NCI-H1930 (cell line): ENCODE measurements around the gene ARAP1.

ENCODE experiments used
- DNase-seq, 2 experiments: peaks; one replicate each; lab custom pipeline; 2025; lab: John Stamatoyannopoulos, UW

The ARAP1 gene

DNA sequence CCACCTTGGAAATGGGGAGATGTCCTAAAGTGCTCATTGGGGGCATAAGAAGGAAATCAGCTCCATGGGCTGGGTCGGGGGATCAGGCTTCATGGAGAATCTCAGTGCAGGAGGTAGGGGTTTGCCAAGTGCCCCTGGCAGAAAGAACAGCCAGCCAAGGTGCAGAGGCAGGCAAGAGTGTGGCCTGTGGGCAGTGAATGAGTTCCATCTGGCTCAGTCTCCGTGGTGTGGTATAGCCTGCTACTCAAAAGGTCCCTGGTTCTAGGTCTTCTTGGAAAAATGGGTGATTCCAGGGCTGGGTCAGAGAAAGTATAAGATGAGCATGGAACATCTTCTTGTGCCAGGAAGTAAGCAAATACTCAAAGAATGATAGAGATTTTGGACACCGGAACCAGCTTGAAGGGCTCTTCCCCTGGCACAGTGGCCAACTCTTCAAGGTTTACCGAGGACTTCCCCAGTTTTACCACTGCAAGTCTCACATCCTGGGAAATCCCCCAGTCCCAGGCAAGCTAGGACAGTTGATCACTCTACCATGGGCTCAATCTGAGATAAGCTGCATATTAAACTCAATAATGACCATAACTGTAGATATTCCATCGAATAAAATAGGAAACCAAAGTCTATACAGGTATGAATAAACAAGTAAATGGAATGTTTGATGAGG lies 10.6 kb upstream of the ARAP1 start:
- no peak for DNase-seq

DNA sequence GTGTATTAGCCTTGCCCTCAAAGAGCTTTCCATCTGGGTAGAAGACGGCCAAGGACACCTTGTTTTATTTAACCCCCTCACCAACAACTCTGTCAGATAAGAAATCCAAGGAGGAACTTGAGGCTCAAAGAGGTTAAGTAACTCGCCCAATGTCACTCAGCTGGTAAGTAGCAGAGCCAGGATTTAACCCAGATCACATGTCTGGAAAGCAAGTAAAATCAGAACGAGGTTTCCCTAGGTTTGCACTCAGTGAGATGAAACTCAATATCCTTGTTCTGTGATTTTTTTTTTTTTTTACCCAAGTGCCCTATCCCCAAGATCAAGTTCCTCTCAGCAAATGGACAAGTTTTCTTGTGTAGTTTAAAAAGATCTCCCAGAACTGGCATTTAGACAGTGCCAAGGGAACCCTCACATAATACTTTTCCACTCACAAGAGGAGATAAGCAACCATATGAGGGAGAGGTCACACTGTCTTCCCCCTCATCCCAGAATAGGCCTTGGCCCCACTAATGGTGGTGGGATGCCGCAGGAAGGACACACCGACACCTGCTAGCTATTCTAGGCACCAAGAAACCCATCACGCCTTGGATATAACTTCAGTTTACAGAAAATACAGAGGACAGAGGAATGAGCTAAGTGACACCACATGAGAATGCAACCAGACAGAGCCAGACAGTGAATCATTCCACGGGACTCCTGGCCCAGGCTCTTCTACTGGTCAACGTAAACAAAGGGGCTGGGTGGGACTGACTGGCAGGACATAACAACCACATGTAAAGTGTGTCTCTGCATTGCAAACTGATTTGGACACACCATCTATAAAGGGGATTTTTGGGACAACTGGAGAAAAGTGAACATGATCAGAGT lies 8.6 kb upstream of the ARAP1 start:
- DNase-seq = no peak

DNA sequence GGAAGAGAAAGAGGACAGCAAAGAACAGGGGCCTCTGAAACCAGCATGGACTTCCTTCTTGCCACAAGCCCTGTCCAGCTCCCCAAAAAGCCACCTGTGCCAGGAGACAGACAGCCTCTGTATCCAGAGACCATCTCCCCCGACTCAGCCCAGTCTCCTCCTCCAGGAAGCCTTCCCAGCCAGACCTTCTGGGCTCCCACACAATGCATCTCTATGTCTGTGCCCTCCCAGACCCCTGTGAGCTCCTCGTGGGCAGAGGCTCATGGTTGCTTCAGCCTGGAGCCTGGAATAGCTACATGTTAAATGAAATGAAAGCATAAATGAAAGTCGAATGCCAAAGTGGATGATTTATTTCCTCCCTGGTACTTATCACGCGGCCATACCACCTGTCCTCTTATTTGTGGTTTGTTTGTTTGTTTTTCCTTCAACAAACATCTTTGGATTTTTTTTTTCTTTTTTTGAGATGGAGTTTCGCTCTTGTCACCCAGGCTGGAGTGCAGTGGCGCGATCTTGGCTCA lies 7.3 kb upstream of the ARAP1 start:
- DNase-seq = no peak

DNA sequence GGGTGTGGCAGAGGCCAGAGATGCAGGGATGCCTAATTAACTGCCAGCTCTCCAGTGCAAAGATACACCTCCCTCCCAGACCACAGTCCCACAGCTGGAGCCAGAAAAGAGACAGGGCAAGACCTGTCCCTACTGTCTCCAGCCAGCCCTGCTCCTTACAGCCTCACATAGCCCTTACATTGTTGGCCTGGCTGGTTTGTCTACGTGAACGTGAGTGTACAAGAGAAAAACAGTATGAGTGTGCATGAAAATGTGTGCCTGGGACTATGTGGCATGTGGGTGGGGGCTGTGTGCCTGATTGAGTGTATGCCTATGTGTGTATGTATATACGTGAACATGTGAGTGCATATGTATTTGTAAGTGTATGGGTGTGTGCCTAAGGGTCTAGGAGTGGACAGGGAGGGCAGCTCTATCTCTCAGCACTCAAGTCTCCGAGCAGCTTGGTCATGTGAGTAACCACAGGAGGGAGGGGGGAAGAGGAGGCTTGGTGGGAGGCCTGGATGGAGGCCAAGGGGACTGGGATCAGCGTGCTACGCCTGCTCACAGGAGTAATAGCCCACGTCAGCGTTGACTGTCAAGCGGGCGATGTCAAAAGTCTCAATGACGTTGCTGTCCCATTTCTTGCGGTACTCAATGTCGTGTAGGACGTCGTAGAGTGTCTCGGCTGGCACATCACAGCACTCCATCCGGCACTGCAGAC lies 6.6 kb upstream of the ARAP1 start:
- DNase-seq = no peak

DNA sequence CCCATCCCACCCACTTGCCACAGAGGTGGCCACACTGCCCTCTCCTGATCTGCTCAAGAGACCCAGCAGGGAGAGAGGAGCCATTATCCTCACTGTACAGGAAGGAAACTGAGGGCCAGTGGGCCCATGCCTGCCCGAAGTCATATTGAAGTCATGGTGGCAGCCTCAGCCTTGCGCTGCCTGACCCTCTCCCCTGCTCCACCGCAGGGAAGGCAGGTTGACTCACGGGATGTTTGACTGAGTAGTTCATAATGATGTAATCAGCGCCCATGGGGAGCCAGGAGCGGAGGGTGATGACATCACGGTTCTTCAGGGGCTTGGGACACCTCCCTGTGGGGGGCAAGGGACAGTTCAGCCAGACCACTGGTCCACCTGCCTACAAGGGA lies 6.1 kb upstream of the ARAP1 start:
- no peak for DNase-seq

DNA sequence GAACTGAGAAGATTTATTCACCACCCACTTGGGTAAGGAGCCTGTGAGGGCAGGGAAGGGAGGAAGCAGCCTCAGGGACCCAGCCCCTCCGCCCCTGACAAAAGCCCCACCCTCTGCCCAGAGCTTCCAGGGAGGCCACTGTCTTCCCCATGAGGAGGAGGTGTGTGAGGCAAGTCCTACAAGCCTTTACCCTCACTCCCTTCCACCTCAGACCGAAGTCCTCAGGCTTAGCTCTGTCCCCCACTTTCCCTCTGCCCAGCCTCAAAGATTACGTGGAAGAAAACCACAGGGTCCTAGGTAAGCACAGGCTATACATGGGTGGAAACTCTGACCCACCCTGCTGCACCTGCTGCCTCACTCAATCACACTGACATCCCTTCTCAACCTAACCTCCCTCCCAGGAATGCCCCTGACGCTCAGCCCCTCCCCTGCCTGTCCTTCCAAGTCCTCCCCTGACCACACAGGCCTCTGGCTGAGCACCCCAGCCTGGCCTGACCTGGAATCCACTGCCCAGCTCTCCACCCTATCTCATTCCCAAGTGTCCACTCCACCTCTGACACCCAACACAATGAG lies 3.6 kb upstream of the ARAP1 start:
- DNase-seq = no peak

DNA sequence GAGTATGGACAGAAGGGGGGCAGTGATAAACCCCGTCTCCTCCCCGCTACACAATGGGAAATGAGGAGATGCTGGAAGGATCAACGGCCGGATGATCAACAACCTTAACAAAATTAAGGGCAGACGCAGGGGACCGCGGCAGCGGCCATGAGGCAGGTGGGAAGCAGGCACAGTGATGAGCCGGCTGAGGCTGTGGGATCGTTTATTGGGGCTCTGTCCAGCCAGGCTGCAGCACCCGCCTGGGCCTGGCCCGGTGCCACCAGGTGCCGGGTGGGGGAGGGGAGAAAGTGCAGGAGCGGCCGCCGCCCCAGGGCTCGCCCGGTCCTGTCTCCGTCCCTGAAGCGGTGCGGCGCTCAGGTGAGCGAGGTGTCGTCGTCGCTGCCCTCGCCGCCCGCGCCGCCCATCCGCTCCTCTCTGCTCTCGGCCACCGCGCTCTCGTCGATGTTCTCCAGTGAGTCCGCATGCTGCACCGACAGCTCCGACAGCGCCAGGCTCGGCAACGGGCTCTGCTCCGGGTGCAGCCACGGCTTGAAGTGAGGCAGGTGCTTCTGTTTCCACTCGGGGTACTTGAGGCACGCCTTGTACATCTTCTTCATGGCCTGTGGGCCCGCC lies 2.4 kb upstream of the ARAP1 start:
- DNase-seq = no peak

DNA sequence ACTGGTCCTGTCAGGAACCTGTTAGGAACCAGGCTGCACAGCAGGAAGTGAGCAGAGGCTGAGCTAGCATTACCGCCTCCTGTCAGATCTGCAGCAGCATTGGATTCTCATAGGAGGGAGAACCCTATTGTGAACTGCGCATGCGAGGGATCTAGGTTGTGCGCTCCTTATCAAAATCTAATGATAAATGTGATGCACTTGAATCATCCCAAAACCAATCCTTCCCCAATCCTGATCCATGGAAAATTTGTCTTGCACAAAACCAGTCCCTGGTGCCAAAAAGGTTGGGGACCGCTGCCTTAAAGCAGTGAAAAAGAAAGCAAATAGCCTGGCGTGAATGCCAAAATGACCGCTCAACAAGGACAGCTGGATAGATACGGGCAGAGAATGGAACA lies 1.9 kb upstream of the ARAP1 start:
- no peak for DNase-seq

DNA sequence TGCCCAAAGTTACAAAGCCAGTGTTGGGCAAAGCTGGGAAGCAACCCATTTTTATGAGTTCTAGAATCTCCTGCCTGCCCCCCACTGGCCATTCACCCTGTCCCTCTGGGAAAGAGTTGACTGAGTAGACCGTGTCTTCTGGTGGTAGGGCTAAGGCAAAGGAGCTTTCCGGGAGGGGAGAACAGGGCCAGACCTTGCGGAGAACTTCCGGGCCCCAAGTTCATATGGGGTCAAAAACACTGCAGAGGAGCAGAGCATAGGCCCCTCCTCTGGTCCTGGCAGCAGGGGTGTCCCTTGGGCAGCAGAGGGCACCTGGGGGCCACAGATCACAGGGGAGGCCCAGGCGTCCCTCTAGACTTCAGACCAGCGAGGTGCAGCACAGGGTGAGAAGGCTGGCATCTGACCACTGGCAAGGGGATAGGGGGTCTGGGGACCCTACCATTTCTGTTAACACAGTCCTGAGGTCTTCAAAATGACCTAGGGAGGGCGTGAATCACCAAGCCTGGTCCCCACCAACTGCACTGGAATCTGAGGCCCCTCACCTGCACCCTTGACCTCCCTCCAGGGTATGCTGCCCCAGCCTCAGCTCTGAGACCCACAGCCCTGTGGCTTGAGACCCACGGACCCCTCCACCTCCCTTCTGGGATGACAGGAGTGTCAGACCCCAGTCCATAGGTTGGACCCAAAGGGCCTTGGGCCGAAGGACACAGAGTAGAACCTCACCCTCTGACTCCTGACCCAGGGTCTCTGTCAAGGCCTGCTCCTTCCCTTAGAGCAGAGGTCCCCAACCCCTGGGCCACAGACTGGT lies 1.3 kb upstream of the ARAP1 start:
- DNase-seq = no peak

DNA sequence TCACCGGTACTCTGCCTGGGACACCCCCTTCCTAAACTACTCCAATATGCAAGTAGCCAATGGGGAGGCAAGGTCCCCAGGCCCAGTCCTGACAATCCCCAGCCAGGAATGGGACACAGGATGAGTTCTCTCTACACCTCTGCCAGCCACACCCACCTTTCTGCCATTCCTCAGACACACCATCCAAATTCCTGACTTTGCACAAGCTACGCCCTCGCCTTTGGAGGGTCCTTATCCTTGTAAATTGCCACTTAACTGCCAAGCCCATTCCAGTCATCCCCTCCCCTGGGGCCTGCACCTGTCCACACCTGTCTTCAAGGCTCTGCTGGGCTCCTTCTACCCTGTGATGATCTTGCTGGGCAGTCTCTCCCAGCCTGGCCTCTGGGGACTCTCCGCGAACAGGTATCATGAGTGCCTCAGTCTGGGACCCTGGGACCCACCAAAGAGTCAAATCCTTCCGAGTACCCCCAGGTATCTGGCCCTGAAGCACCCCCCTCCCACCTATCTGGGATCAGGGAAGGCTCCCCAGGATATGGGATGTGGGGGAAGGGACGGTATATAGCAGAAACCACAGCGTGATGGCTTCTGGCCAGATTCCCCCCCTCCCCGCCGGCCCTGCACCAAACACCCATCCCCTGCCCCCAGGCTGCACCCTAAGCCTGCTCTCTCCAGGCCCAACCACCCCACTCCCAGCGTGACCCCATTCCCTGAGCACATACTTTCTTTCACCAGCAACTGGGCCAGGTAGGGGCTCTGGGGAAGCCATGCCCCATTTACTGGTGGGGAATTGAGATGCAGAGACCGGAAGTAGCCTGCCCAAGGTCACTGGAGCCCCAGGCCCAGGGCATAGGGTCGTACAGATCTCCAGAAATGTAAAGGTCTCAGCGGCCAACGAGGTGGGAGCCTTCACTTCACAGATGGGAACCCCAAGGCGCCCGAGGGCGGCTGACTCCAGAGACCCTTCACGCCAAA lies 806 bp downstream of the ARAP1 start:
- DNase-seq = no peak

DNA sequence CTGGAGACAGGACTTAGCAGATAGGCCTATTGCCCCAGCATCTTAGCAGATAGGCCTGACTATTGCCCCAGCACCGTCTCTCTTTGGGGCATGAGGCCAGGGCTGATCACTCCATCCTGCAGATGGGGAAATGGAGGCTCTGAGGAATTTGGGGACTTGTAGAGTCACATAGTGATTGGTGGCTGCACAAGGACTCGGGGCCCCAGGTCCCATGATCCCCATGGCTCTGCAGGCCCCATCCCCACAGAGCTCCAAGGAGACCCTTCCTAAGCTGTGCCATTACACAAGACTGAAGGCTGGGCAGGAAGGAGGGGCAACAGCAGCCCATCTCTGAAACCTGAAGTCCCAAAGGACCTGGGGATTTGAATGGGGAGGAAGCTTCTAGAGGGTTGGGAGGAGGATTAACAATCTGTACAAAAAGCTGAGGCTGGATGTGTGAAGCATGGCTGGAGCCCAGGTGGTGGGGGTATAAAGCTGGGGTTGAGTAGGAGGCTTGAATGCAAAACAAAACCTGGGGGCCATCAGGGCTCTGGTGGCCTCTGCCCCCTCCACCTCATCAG lies 1.6 kb downstream of the ARAP1 start:
- DNase-seq = no peak

DNA sequence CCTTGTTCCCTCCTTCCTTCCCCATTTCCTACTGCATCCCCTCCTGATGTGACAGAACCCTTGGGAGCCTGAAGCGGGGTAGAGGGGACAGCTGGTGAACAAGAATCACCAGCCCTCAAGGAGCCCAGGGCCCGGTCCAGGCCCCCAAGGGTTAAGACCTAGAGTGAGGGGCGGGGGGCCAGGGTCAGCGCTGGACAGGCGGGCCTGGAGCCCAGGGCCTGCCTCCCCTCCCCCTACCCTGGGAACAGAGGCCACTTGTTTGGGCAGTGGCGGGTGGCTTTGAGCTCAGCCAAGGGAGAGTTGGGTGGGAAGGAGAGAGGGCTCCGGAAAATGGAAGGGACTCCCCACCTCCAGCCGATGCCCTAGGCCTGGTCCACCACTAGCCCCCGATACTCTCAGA lies 2.1 kb downstream of the ARAP1 start:
- DNase-seq = no peak

DNA sequence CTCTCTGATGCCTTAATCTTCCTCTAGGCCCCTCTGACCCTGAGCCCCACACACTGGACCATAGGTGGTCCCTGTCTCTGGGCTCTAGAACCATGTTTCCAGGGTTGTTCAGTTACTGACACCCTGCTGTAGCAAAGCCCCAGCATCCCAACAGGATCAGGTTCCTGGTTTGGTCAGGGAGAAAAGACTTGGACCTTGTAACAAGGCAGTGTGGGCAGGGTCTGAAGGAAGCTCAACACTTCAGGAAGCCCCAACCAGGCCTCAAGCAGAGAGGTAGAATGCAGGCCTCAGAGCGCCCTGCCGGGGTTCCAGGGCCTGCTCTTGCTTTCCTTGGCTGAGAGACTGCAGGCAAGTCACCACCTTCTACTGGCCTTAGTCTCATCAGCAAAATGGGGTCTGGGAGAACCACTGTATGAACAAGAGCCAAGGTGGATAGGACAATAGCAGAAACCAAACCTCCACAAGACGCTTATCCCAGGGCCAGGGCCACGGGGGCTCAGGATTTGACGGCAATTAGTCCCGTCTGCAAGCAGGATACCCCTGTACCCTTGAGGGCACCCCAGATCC lies 4.8 kb downstream of the ARAP1 start:
- DNase-seq = no peak

DNA sequence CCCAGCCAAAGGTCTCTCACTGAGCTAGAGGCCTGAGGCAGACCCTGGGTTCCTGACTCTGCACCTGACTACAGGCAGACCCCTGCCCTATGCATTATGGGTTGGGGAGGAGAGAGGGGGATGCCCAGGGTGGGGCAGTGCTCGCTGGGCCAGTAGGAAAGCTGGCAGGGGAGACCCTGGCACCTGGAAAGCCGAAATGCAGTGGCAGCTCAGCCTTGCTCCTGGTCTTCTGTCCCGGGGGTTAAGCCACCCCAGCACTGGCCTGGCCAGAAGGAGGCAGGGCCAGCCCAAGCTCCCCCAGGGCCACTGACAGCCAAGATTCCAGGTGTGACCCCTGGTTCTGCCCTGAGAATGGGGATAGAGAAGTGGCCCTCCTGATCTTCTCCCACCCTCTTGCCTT lies 5.4 kb downstream of the ARAP1 start:
- DNase-seq = no peak

DNA sequence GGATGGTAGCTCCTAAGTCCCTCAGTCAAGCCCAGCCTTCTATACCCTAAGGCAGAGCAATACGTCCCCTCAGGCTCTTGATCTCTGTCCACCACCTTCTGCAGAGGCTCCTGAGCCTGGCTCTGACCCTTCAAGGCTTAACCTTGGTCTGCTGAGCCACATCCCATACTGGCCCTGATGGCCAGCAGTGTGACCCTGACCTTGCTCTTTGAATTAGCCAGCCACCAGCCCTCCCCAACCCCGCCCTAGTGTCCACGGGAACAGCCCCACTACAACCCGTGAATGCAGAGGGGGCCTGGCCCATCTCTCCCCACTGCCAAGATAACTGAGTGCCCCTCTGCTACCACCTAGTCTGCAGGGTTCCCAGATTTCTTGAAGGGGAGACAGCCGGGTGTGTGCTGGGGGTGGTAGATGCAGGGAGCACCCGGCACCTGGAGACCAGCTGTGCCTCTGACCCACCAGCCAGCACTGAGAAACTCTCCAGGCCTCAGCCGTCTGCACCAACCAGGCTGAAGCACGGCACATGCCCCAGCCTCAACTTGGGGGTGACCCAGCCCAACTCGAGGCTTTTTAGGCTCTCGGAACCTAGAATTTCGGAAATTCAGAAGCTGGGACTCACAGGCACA lies 6.2 kb downstream of the ARAP1 start:
- DNase-seq = no peak

DNA sequence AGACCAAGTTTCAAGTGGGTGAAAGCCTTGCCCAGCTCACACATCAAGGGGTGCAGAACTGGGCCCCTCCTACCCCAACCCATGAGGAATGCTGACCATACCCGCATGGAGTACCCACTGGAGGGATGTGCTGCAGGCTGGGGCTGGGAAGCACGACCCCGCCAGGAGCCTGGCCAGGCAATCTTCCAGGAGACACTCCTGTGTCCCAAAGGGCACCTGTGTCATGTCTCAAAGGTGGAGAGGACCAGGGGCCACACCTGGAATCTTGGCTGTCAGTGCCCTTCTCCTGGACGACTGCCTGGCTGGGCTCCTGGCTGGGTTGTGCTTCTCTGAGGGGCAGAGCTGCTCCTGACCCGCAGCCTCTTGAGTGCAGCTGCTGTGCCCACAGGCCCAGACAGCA lies 6.7 kb downstream of the ARAP1 start:
- DNase-seq = no peak

DNA sequence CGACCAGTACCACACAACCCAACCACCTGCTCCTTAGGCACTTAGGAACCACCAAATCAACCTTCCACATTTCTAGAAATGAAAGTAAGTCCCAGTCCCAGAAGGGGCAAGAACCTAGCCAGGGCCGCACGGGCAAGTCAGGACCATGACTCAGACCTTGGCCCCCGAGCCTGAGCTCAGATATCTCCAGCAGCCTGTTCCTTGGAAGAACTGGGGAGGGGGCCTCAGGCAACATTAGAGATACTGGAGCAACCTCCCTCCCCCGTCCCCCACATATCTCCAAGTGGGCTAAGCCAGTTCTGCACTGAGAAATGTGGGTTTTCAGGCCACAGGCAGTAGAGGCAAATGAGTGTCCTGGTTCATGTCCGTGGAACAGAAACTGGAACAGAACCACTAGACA lies 7.7 kb downstream of the ARAP1 start:
- no peak for DNase-seq

DNA sequence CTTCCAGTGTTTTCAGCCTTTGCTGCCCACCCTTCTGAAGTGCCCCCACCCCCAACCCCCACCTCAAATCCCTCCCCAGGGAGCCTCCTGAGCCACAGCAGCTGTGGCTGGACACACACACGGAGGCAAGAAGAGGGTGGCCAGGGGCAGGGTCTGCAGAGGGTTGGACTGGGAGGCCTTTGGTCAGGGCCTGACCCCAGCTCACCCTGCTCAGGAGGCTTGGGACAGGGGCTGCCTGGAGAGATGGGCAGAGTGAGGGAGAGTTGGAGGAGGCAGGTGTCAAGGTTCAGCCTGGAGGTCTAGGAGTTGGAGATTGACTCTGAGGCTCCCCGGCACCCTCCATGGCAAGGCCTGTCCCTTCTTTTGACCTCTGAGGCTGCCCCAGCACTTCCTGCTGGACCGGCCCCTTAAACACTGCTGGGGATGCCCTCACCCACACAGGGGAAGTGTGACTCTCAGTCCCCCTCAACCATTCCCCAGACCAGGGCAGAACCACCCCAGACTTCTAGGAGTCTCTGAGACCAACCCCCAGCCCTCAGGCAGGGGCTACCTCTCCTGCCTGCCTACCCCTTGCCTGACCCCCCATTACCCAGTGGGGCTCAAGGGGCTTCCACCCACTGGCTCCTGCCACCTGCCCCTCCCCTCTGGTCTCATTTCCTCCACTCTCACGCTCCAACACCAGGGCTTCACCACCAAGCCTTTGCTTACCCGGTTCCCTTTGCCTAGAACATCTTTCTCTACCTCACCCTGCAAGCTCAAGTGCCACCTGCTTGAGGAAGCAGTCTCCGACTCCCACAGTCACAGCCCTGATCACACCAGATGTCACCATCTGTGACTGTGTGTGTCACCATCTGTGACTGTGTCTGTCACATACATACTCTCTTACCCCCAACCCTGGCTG lies 8.6 kb downstream of the ARAP1 start:
- DNase-seq = no peak
